NCI-H526 (cell line): ENCODE results near the gene BEND5.

ENCODE experiments used
- DNase-seq, 2 experiments: peaks; one replicate each; lab custom pipeline; 2025; lab: John Stamatoyannopoulos, UW

The BEND5 gene

GRCh38 chr1:48761986-48762385 is 14.7 kb downstream of the BEND5 start:
- DNase-seq, result no peak

- no peak for DNase-seq
These were observed 15.3 kb downstream of the BEND5 start for GRCh38 chr1:48761411-48761810.

- no peak for DNase-seq
These were observed 15.8 kb downstream of the BEND5 start for GRCh38 chr1:48760857-48761256.

- no peak for DNase-seq
These were observed 17.7 kb downstream of the BEND5 start for GRCh38 chr1:48758976-48759375.

GRCh38 chr1:48757363-48757762 is 19.3 kb downstream of the BEND5 start:
- no peak for DNase-seq

GRCh38 chr1:48756683-48757316 is 19.9 kb downstream of the BEND5 start:
- no peak for DNase-seq

GRCh38 chr1:48753293-48753692 is 23.4 kb downstream of the BEND5 start:
- DNase-seq, result no peak

GRCh38 chr1:48750109-48750508 is 26.6 kb downstream of the BEND5 start:
- DNase-seq, result no peak

- no peak for DNase-seq
These were observed 27.6 kb downstream of the BEND5 start for GRCh38 chr1:48749068-48749467.

GRCh38 chr1:48746906-48747305 is 29.8 kb downstream of the BEND5 start:
- no peak for DNase-seq

GRCh38 chr1:48744032-48744431 is 32.7 kb downstream of the BEND5 start:
- no peak for DNase-seq

- DNase-seq, result no peak
These were observed 33.2 kb downstream of the BEND5 start for GRCh38 chr1:48743480-48743879.

- no peak for DNase-seq
These were observed 35.3 kb downstream of the BEND5 start for GRCh38 chr1:48741380-48741779.

GRCh38 chr1:48740621-48741020 is 36.1 kb downstream of the BEND5 start:
- DNase-seq, result no peak

GRCh38 chr1:48739091-48739490 is 37.6 kb downstream of the BEND5 start:
- DNase-seq, result no peak

- DNase-seq, result no peak
These were observed 38.3 kb downstream of the BEND5 start for GRCh38 chr1:48738356-48738755.

GRCh38 chr1:48735796-48736195 is 40.9 kb downstream of the BEND5 start:
- no peak for DNase-seq

GRCh38 chr1:48730164-48730910 is 46.4 kb downstream of the BEND5 start:
- DNase-seq, result no peak

GRCh38 chr1:48728584-48728983 is 48.1 kb downstream of the BEND5 start:
- no peak for DNase-seq

GRCh38 chr1:48726557-48727215 is 50.0 kb downstream of the BEND5 start:
- no peak for DNase-seq

- no peak for DNase-seq
These were observed 50.6 kb downstream of the BEND5 start for GRCh38 chr1:48726139-48726538.

GRCh38 chr1:48725341-48726046 is 51.2 kb downstream of the BEND5 start:
- no peak for DNase-seq

- no peak for DNase-seq
These were observed 55.8 kb downstream of the BEND5 start for GRCh38 chr1:48720929-48721328.
